Trophoblast cell (in vitro differentiated cells and primary cell): ENCODE results near the gene PXDN.

ENCODE experiments used
- DNase-seq, 2 donors: peaks; one replicate each; pipeline ENCODE4 v3.0.0-alpha.2; 2016
- H2AFZ ChIP-seq: 2 replicates; pipeline ENCODE4 v1.6.1; 2013; ENCODE audit warnings: low read length, moderate library complexity, mild to moderate bottlenecking; ENCODE audit not compliant: insufficient read depth, poor library complexity
- H2AK5ac ChIP-seq: 2 replicates; pipeline ENCODE4 v1.6.1; 2013; ENCODE audit warnings: mild to moderate bottlenecking, low read length
- H2BK120ac ChIP-seq: 2 replicates; pipeline ENCODE4 v1.6.1; 2013; ENCODE audit warnings: low read length, mild to moderate bottlenecking, moderate library complexity; ENCODE audit not compliant: insufficient read depth, poor library complexity
- H2BK12ac ChIP-seq: 2 replicates; pipeline ENCODE4 v1.6.1; 2013; ENCODE audit warnings: mild to moderate bottlenecking, low read length, moderate library complexity
- H2BK5ac ChIP-seq: 2 replicates; pipeline ENCODE4 v1.6.1; 2013; ENCODE audit warnings: low read length, low read depth, moderate library complexity, mild to moderate bottlenecking; ENCODE audit not compliant: poor library complexity
- H3K14ac ChIP-seq: 2 replicates; pipeline ENCODE4 v1.6.1; 2013; ENCODE audit warnings: mild to moderate bottlenecking, low read length
- H3K18ac ChIP-seq: 2 replicates; pipeline ENCODE4 v1.6.1; 2013; ENCODE audit warnings: mild to moderate bottlenecking, low read length
- H3K23ac ChIP-seq: 2 replicates; pipeline ENCODE4 v1.6.1; 2013; ENCODE audit warnings: low read length
- H3K27ac ChIP-seq: 2 replicates; pipeline ENCODE4 v1.5.1; 2013; ENCODE audit warnings: low read depth, mild to moderate bottlenecking, inconsistent platforms, low read length, moderate library complexity
- H3K27me3 ChIP-seq: 2 replicates; pipeline ENCODE4 v1.6.1; 2013; ENCODE audit warnings: inconsistent platforms, mild to moderate bottlenecking, low read length, moderate library complexity; ENCODE audit not compliant: insufficient read depth
- H3K36me3 ChIP-seq, 2 experiments: 1 replicate in 1 of 2; 2 replicates in 1 of 2; pipeline ENCODE4 v1.6.1; 2013; ENCODE audit warnings: low read length in 2 of 2, mild to moderate bottlenecking in 2 of 2, moderate library complexity in 1 of 2; ENCODE audit not compliant: insufficient read depth in 2 of 2, control insufficient read depth in 1 of 2
- H3K4ac ChIP-seq: 2 replicates; pipeline ENCODE4 v1.6.1; 2013; ENCODE audit warnings: low read depth, mild to moderate bottlenecking, low read length, moderate library complexity
- H3K4me1 ChIP-seq, 2 experiments: 1 replicate in 1 of 2; 2 replicates in 1 of 2; pipeline ENCODE4 v1.6.1; 2013; ENCODE audit warnings: low read length in 2 of 2, mild to moderate bottlenecking in 2 of 2, moderate library complexity in 1 of 2; ENCODE audit not compliant: insufficient read depth in 2 of 2, control insufficient read depth in 1 of 2
- H3K4me2 ChIP-seq: 2 replicates; pipeline ENCODE4 v1.6.1; 2013; ENCODE audit warnings: inconsistent platforms, mild to moderate bottlenecking, low read length, moderate library complexity
- H3K4me3 ChIP-seq: 2 replicates; pipeline ENCODE4 v1.5.1; 2013; ENCODE audit warnings: mild to moderate bottlenecking, low read depth, low read length, inconsistent platforms
- H3K79me1 ChIP-seq: one replicate; pipeline ENCODE4 v1.6.1; 2013; ENCODE audit warnings: low read length
- H3K79me2 ChIP-seq: 2 replicates; pipeline ENCODE4 v1.6.1; 2013; ENCODE audit warnings: low read length, mild to moderate bottlenecking; ENCODE audit not compliant: control insufficient read depth, insufficient read depth, poor library complexity
- H3K9ac ChIP-seq: 2 replicates; pipeline ENCODE4 v1.6.1; 2013; ENCODE audit warnings: mild to moderate bottlenecking, low read length
- H3K9me3 ChIP-seq: 2 replicates; pipeline ENCODE4 v1.6.1; 2013; ENCODE audit warnings: low read depth, mild to moderate bottlenecking, control low read depth, inconsistent platforms, low read length; ENCODE audit not compliant: insufficient read depth
- H4K12ac ChIP-seq: 2 replicates; pipeline ENCODE4 v1.6.1; 2013; ENCODE audit warnings: low read depth, mild to moderate bottlenecking, low read length, moderate library complexity
- H4K8ac ChIP-seq: 2 replicates; pipeline ENCODE4 v1.6.1; 2013; ENCODE audit warnings: low read depth, mild to moderate bottlenecking, low read length, moderate library complexity
- H4K91ac ChIP-seq: one replicate; pipeline ENCODE4 v1.6.1; 2013; ENCODE audit warnings: low read depth, mild to moderate bottlenecking, low read length, moderate library complexity
- WGBS: extraction: QIAGEN DNeasy Blood & Tissue Kit; methylation state at CpG from one replicate; pipeline ENCODE4 v1.1.7; 2013; ENCODE audit warnings: missing lambda C conversion rate; ENCODE audit not compliant: insufficient read length, insufficient coverage; ENCODE audit errors: extremely low coverage; 5-methylcytosine and 5-hydroxymethylcytosine counted together

PXDN gene

DNA sequence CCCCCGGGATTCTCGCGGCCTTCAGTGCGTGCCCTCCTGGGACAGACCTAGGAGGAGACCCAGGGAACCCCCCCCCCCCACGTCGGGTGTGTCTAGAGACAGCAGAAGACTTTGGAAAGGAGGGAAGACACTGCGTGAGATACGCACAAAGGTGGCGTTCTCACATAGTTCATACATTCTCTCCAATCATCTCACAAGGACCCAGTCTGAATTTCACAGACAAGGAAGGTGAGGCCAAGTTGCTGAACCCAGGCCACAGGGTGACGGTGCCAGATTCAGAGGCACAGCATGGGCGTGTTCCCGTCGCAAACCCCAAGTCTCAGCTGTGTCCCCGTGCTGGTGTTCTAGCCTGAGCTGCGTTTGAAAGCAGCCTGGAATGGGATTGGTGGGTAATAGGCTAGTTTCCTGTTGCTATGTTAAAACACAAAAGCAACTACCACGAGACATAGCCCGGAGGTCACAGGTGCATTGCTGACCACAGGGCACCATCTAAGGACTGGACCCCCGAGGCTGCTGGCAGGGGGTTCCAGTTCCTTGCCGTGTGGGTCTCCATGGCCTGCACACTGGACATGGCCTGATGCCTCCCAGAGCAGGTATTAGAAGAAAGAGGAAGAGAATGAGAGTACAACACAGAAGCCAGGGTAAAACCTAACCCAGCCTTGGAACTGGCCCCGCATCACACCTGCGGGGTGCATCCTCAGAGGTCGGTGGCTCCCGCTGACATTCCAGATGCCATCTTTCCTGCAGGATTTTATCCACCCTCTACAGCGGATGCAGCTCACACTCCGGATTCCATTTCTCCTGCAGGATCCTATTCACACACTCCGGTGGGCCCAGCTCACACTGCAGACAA is 1.1 kb upstream of the PXDN start:
- no peak overlapping the region for H3K14ac ChIP-seq
- no peak overlapping the region for H3K9ac ChIP-seq
- no peak overlapping the region for H2BK5ac ChIP-seq
- peaks cover 4 to 5% of the 10 kb centered on the region in 2 experiments for H3K36me3 ChIP-seq
- DNase-seq, result no peak
- no peak overlapping the region for H4K8ac ChIP-seq
- peak overlapping the region; percentile 76 for H3K4me2 ChIP-seq
- peaks cover 14% of the 10 kb centered on the region for H3K79me2 ChIP-seq
- no peak overlapping the region for H3K18ac ChIP-seq
- peaks cover 28% of the 10 kb centered on the region for H3K79me1 ChIP-seq
- H3K23ac ChIP-seq, result no peak overlapping the region
- H4K91ac ChIP-seq, result peak overlapping the region; percentile 72
- H2BK120ac ChIP-seq, result no peak overlapping the region
- H3K27ac ChIP-seq, result no peak overlapping the region
- H2AFZ ChIP-seq, result no peak overlapping the region
- no peak overlapping the region for H3K4ac ChIP-seq
- H3K4me3 ChIP-seq, result no peak overlapping the region
- H2AK5ac ChIP-seq, result no peak overlapping the region
- WGBS, result no CpG with 5 or more reads among the region's 26 CpGs
- H3K4me1 ChIP-seq, result peaks cover 25 to 30% of the 10 kb centered on the region in 2 experiments
- H2BK12ac ChIP-seq, result no peak overlapping the region
- no peak overlapping the region for H4K12ac ChIP-seq
- H3K9me3 ChIP-seq, result peaks cover 13% of the 10 kb centered on the region
- no peaks in the 10 kb centered on the region for H3K27me3 ChIP-seq

DNA sequence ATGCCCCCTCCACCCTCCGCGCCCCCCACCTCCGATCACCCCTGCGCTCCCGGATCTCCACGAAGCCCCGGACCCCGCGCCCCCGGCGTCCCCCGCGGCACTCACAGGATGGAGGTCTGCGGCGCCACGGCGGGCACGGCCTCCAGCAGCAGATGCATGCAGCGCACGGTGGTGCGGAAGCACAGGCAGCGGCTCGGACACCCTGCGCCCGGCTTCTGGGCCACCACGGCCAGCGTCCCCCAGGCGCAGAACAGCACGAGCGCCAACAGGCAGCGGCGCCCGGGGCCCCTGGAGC is 217 bp downstream of the PXDN start:
- Histone ChIP-seq H2AK5ac (peak overlapping the region; percentile 8), H4K8ac (peak overlapping the region; percentile 47), H2BK12ac (no peak overlapping the region), H2AFZ (peak overlapping the region; percentile 26), H2BK120ac (peak overlapping the region; percentile 62), H4K91ac (peak overlapping the region; percentile 72), H3K27ac (peak overlapping the region; percentile 79), H3K79me1 (peaks cover 29% of the 10 kb centered on the region), H3K4me3 (peak overlapping the region; percentile 89), H3K9ac (peak overlapping the region; percentile 84), H3K79me2 (peaks cover 22% of the 10 kb centered on the region), H3K9me3 (peaks cover 13% of the 10 kb centered on the region), H3K27me3 (no peaks in the 10 kb centered on the region), H2BK5ac (peak overlapping the region; percentile 44), H3K4me1 (peaks cover 30 to 37% of the 10 kb centered on the region in 2 experiments), H3K18ac (peak overlapping the region; percentile 71), H3K23ac (no peak overlapping the region), H3K14ac (peak overlapping the region; percentile 81), H4K12ac (peak overlapping the region; percentile 5), H3K36me3 (peaks cover 8 to 9% of the 10 kb centered on the region in 2 experiments), H3K4me2 (peak overlapping the region; percentile 76), H3K4ac (peak overlapping the region; percentile 85)
- DNase-seq, result no peak
- WGBS, result no CpG with 5 or more reads among the region's 33 CpGs

DNA sequence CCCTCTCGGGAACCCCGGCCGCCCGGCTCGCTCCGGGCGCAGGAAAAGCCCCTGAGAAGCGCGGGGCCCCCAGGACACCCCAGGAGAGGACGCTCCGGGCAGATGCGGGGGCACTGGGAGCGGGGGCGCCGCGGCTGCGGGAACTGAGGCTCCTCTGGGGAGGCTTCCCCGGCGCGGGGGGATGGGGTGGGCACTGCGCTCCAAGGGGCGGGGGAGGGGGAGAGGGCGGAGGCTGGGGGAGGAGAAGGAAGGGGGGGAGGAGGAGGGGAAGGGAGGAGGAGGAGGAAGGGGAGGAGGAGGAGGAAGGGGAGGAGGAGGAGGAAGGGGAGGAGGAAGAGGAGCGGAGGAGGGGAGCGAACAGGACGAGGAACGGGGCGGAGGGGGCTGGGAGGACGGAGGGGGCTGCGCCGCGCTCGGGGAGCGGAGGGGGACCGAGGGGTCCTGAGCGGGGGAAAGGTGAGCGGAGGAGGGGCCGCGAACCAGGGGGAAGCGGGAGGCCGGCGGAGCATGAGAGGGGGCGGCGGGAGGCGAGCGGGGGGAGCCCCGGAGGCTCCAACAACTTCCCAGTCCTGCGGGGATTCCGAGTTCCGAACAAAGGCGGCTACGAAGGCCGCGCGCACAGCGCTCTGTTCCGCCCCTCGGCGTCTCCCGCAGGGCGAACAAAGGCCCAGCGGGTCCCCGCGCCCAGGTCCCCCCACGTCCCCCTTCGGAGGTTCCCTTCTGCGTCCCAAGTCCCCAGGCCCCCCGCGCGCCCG is 742 bp downstream of the PXDN start:
- no CpG with 5 or more reads among the region's 71 CpGs for WGBS
- H3K9ac ChIP-seq, result peak overlapping the region; percentile 82
- H3K4me2 ChIP-seq, result peak overlapping the region; percentile 91
- peak overlapping the region; percentile 77 for H4K8ac ChIP-seq
- peak overlapping the region; percentile 96 for H3K27ac ChIP-seq
- peaks cover 25% of the 10 kb centered on the region for H3K79me2 ChIP-seq
- peak overlapping the region; percentile 97 for H4K91ac ChIP-seq
- H3K36me3 ChIP-seq, result peaks cover 8 to 10% of the 10 kb centered on the region in 2 experiments
- H2BK5ac ChIP-seq, result peak overlapping the region; percentile 93
- H3K23ac ChIP-seq, result no peak overlapping the region
- no peak for DNase-seq
- H3K79me1 ChIP-seq, result peaks cover 29% of the 10 kb centered on the region
- peak overlapping the region; percentile 52 for H3K14ac ChIP-seq
- H3K4me3 ChIP-seq, result peak overlapping the region; percentile 89
- H3K9me3 ChIP-seq, result peaks cover 13% of the 10 kb centered on the region
- H4K12ac ChIP-seq, result peak overlapping the region; percentile 21
- H3K27me3 ChIP-seq, result no peaks in the 10 kb centered on the region
- peak overlapping the region; percentile 8 for H2AFZ ChIP-seq
- peak overlapping the region; percentile 60 for H3K4ac ChIP-seq
- H2BK120ac ChIP-seq, result peak overlapping the region; percentile 84
- no peak overlapping the region for H2AK5ac ChIP-seq
- H2BK12ac ChIP-seq, result no peak overlapping the region
- H3K18ac ChIP-seq, result peak overlapping the region; percentile 34
- H3K4me1 ChIP-seq, result peaks cover 31 to 36% of the 10 kb centered on the region in 2 experiments

DNA sequence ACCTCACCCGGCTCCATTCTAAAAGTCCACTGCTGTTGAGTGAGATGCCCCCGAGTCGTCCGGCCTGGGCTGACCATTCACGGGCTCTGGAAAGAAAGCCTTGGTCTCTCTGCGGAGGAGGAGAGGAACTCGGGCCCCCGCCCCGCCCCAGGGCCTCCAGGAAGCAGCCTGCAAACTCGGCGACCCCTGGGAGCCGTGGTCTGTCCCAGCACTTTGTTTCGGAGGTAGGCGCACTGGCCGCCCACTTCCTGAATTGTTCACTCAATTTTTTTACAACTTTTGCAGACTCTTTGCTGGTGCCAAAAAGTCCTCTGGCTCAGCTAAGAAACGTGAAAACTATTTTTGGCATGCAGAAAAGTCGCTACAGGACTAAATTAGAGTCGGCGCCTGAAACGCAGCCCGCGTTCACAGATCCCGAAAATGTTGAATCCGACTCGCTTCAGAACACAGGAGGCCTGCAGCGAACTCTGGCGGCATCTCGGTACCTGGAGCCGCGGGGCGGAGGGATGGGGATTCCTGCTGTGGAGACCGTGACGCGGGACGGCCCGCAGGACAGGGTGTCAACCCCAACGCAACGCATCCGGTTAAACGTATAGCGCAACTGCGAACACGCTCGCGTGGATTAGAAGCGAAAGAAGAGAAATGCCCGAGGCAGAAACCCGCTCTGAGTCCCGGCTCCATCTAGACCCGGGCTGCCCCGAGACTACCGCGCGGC is 1.5 kb downstream of the PXDN start:
- Histone ChIP-seq H3K9ac (peak overlapping the region; percentile 80), H3K27ac (peak overlapping the region; percentile 96), H3K79me1 (peaks cover 29% of the 10 kb centered on the region), H4K8ac (peak overlapping the region; percentile 25), H3K18ac (peak overlapping the region; percentile 26), H3K23ac (no peak overlapping the region), H2AK5ac (no peak overlapping the region), H3K4me2 (peak overlapping the region; percentile 91), H3K14ac (peak overlapping the region; percentile 45), H2BK120ac (peak overlapping the region; percentile 84), H3K9me3 (peaks cover 13% of the 10 kb centered on the region), H3K4me1 (peaks cover 27 to 32% of the 10 kb centered on the region in 2 experiments), H3K27me3 (no peaks in the 10 kb centered on the region), H4K91ac (peak overlapping the region; percentile 97), H3K36me3 (peaks cover 8 to 10% of the 10 kb centered on the region in 2 experiments), H2BK5ac (peak overlapping the region; percentile 93), H2BK12ac (no peak overlapping the region), H3K4me3 (peak overlapping the region; percentile 78), H3K4ac (peak overlapping the region; percentile 60), H3K79me2 (peaks cover 25% of the 10 kb centered on the region), H4K12ac (peak overlapping the region; percentile 21), H2AFZ (peak overlapping the region; percentile 8)
- WGBS, result no CpG with 5 or more reads among the region's 54 CpGs
- DNase-seq, result peak; percentile 93 to 95
